PC-3 (cell line): ENCODE measurements around the gene TAF1D.

ENCODE experiments used
- CTCF ChIP-seq: fragments of 300-600 bp; sonication (generic); conservative IDR thresholded peaks from 2 replicates; pipeline ENCODE4 v1.5.1; 2017; ENCODE audit warnings: antibody characterized with exemption, low read depth, mild to moderate bottlenecking, low read length
- EZH2 ChIP-seq: fragments of 300-600 bp; sonication (generic); IDR thresholded peaks from one replicate; pipeline ENCODE4 v1.6.1; 2017; ENCODE audit warnings: antibody characterized with exemption, mild to moderate bottlenecking, low read length; ENCODE audit not compliant: unreplicated experiment

GRCh38 chr11:93743291-93743690 is 2.0 kb upstream of the TAF1D start:
- TF ChIP-seq CTCF = no peak
- no peak for TF ChIP-seq EZH2
